DOHH2 (cell line): ENCODE data around the gene VAC14.

Experiments
- H3F3A ChIP-seq: fragments of 200-600 bp; sonication (generic), shearing (Covaris generic); 2 replicates; pipeline ENCODE4 v1.6.0; 2016; ENCODE audit warnings: antibody characterized with exemption, mild to moderate bottlenecking; ENCODE audit not compliant: control insufficient read depth, insufficient read depth
- H3K27ac ChIP-seq: fragments of 200-600 bp; sonication (generic); 2 replicates; pipeline ENCODE4 v1.5.1; 2014; ENCODE audit warnings: low read depth, mild to moderate bottlenecking, low read length, moderate library complexity
- H3K27me3 ChIP-seq: fragments of 200-600 bp; sonication (generic); 2 replicates; pipeline ENCODE4 v1.6.1; 2014; ENCODE audit warnings: mild to moderate bottlenecking, low read length, mixed read lengths; ENCODE audit not compliant: control insufficient read depth
- H3K36me3 ChIP-seq: fragments of 200-600 bp; sonication (generic); 2 replicates; pipeline ENCODE4 v1.6.1; 2014; ENCODE audit warnings: mild to moderate bottlenecking, low read length, moderate library complexity, mixed read lengths; ENCODE audit not compliant: control insufficient read depth
- H3K4me1 ChIP-seq: fragments of 200-600 bp; sonication (generic); 2 replicates; pipeline ENCODE4 v1.6.1; 2014; ENCODE audit warnings: mild to moderate bottlenecking, low read length, mixed read lengths; ENCODE audit not compliant: control insufficient read depth
- H3K4me2 ChIP-seq: fragments of 200-600 bp; sonication (generic); 2 replicates; pipeline ENCODE4 v1.6.0; 2014; ENCODE audit warnings: mild to moderate bottlenecking, low read length, moderate library complexity
- H3K4me3 ChIP-seq: fragments of 200-600 bp; sonication (generic); 2 replicates; pipeline ENCODE4 v1.5.1; 2014; ENCODE audit warnings: mild to moderate bottlenecking, low read length, mixed read lengths
- H3K79me2 ChIP-seq: fragments of 200-600 bp; sonication (generic); 2 replicates; pipeline ENCODE4 v1.6.1; 2014; ENCODE audit warnings: mild to moderate bottlenecking, low read length, mixed read lengths; ENCODE audit not compliant: control insufficient read depth
- H3K9me2 ChIP-seq: fragments of 200-600 bp; sonication (generic); replicated peaks from 2 replicates; pipeline ENCODE4 v1.6.1; 2014; ENCODE audit warnings: mild to moderate bottlenecking, low read length, mixed read lengths; ENCODE audit not compliant: control insufficient read depth
- H3K9me3 ChIP-seq: fragments of 200-600 bp; sonication (generic); 2 replicates; pipeline ENCODE4 v1.6.1; 2014; ENCODE audit warnings: antibody characterized with exemption, low read length, mixed read lengths; ENCODE audit not compliant: control insufficient read depth, insufficient read depth
- H4K20me1 ChIP-seq: fragments of 200-600 bp; sonication (generic); 2 replicates; pipeline ENCODE4 v1.6.0; 2014; ENCODE audit warnings: low read depth, mild to moderate bottlenecking, antibody characterized with exemption, low read length, moderate library complexity; ENCODE audit not compliant: control insufficient read depth, insufficient read depth
- CTCF ChIP-seq: fragments of 200-600 bp; sonication (generic); IDR thresholded peaks from one replicate; pipeline ENCODE4 v1.5.1; 2014; ENCODE audit warnings: antibody characterized with exemption, mild to moderate bottlenecking, low read depth, low read length; ENCODE audit not compliant: poor library complexity, severe bottlenecking
- EZH2phosphoT487 ChIP-seq: fragments of 200-600 bp; sonication (generic); IDR thresholded peaks from 2 replicates; pipeline ENCODE4 v1.6.1; 2017; ENCODE audit warnings: borderline replicate concordance, mild to moderate bottlenecking, antibody characterized with exemption, low read length, moderate library complexity, mixed read lengths

The VAC14 gene

GRCh38 chr16:70793851-70794502 lies 7.0 kb downstream of the VAC14 start:
- Histone ChIP-seq H3K9me2 (no peaks in the 10 kb centered on the region), H3K9me3 (no peaks in the 10 kb centered on the region), H4K20me1 (peaks cover 19% of the 10 kb centered on the region), H3K36me3 (peaks cover 11% of the 10 kb centered on the region), H3K4me1 (peaks cover 15% of the 10 kb centered on the region), H3K4me2 (peak overlapping the region; percentile 21; the same call in 1 of the 2 replicates), H3K27me3 (no peaks in the 10 kb centered on the region), H3K79me2 (peaks cover 96% of the 10 kb centered on the region), H3K4me3 (no peak overlapping the region), H3K27ac (no peak overlapping the region), H3F3A (no peaks in the 10 kb centered on the region)
- TF ChIP-seq CTCF = no peak
- no peak for TF ChIP-seq EZH2phosphoT487

DNA sequence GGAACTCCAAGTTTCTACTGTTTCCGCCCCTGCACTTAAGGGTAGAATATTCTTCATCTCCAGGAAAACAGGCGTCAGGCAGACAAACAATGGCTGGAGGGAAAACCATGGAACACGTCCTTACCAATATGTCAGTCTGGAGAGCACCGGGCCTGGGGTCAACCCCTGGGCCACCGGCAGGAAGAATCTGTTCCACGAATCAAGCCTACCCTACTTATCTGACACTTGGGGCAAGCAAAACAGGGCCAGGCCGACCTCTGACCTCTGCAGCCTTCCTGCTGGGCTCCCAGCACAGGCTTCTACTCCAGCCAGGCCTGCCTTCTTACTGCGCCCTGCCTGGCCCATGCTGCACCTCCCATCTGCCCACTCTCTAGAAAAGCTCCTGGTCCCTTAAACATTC lies 10.1 kb downstream of the VAC14 start:
- peaks cover 19% of the 10 kb centered on the region for H4K20me1 ChIP-seq
- H3K9me3 ChIP-seq = no peaks in the 10 kb centered on the region
- H3K9me2 ChIP-seq = no peaks in the 10 kb centered on the region
- H3K27ac ChIP-seq = no peak overlapping the region
- H3K36me3 ChIP-seq = peaks cover 8% of the 10 kb centered on the region
- no peak overlapping the region for H3K4me3 ChIP-seq
- H3K79me2 ChIP-seq = peaks cover 82% of the 10 kb centered on the region
- no peak overlapping the region for H3K4me2 ChIP-seq
- TF ChIP-seq EZH2phosphoT487 (no peak), CTCF (no peak)
- no peaks in the 10 kb centered on the region for H3K27me3 ChIP-seq
- H3K4me1 ChIP-seq = peaks cover 12% of the 10 kb centered on the region
- H3F3A ChIP-seq = no peaks in the 10 kb centered on the region

DNA sequence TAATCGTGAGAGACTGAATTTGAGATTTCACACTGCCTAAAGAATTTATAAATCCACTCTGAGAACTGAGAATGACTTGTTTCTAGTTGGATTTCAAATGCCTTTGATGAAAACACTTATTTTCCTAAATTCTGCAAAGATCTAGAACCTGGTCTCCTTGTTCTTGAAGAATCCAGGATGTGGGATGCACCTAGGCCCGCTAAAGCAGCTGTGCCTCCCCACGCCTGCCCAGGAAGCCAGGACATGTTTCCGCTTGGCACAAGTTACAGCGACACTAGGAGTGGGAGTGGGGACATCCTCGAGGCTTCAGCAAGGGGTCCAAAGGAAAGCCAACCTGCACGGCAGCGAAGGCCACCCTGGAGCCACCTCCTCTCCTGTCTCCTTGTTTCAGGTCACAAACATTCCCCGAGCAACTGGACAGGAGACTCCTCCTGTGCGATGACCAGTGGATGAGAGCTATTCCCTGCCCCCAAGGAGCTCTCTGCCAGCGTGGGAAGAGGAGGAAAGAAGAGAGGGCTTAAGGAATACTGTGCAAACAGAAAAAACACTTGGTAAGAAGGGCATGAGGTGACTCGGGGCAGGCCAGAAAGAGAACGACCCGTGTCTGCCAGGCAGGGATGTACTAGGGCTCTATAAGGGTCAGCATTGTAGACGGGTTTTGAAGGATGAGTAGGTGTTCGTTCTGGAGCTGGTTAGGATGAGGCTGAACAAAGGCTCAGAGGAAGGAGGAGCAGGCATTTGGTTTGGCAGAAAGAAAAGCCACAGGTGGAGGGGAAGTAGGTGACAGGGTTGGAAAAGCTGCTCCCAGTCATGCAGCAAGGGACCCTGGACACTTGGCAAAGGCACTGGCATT lies 11.1 kb downstream of the VAC14 start:
- Histone ChIP-seq H3K4me1 (peaks cover 11% of the 10 kb centered on the region), H3F3A (no peaks in the 10 kb centered on the region), H3K27ac (no peak overlapping the region), H3K4me3 (no peak overlapping the region), H3K4me2 (no peak overlapping the region), H3K9me3 (no peaks in the 10 kb centered on the region), H3K79me2 (peaks cover 72% of the 10 kb centered on the region), H3K36me3 (peaks cover 18% of the 10 kb centered on the region), H3K27me3 (no peaks in the 10 kb centered on the region), H4K20me1 (peaks cover 19% of the 10 kb centered on the region), H3K9me2 (no peaks in the 10 kb centered on the region)
- no peak for TF ChIP-seq EZH2phosphoT487
- TF ChIP-seq CTCF = no peak
